Esophagus mucosa (tissue), 1 donor: Measurements from ENCODE around the gene EDEM2. TPM values are rescaled to one million over a fixed set of nuclear protein-coding genes. Genes with fewer than 3 reads are reported as not detected.
"Not testable (repeated sequence)": the region's sequence is repeated elsewhere in the genome, so short reads cannot be mapped to it uniquely, and the experiment has no call there.

Experiments
- ATAC-seq: fragments of 200-7000 bp; cut with Tn5 transposase; one replicate; pipeline ENCODE4 v1.9.1; 2020
- total RNA-seq: library from RNA; stranded (reverse); gene quantifications from one replicate; pipeline ENCODE4 v1.2.4, GENCODE V29; 2023
- donor health status: DM: yes; HTN: yes; CAD: no.

Gene EDEM2
- total RNA-seq, 1 donor from 2014 or later, result 13.7 TPM

DNA sequence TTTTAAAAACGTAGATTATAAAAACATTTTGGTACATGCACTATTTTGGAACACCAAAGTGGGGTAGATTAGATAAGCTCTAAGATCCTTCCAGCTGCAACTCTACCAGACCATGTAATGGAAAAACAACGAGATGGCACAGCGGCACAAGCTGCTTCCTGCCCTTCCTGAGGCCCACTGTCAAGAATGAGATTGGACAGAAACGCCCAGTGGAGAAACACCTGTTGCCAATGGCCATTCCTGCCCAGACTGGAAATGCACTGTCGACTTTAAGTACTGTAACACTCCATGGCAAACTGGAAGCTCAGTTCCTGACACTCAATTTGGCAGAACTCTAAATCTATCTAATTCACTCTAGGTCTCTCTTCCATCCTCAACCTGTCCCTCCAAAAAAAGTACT, 21.4 kb downstream of the EDEM2 start:
- no peak for ATAC-seq

DNA sequence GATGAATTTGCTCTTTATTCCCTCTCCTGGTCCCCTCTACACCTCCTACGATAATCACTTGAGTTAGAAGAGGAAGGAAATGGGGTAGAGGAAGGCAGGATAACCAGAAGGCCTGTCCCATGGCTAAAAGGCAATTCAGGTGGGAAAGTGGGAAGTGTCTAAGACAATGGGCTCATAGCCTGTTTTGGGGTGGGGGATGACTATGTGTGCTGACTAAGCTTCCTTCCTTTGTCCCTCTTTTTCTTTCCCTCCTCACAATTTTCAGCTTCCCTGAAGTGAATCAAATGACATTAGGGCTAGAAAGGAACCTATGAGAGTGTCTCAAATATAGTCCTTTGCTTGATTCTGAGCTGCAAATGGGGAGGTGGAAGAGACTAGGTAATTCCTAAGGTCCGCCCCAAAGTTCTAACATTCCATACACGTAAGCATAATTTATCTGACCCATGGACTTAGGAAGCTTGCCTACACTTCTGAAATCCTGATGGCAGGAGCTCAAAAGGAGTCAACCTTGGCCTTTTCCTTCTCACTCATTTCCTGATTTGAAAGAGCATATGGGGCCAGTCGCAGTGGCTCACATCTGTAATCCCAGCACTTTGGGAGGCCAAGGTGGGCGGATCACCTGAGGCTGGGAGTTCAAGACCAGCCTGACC, 24.3 kb downstream of the EDEM2 start:
- no peak for ATAC-seq

DNA sequence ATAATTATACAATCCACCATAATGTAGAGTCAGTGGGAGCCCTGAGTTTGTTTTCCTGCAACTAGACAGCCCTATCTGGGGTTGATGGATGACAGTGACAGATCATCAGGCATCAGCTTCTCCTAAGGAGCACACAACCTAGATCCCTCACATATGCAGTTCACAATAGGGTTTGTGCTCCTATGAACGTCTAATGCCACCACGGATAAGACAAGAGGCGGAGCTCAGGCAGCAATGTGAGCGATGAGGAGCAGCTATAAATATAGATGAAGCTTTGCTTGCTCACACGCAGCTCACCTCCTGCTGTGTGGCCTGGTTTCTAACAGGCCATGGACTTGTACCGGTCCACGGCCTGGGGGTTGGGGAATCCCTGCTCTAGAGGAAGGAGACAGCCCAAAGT, 25.9 kb downstream of the EDEM2 start:
- no peak for ATAC-seq

DNA sequence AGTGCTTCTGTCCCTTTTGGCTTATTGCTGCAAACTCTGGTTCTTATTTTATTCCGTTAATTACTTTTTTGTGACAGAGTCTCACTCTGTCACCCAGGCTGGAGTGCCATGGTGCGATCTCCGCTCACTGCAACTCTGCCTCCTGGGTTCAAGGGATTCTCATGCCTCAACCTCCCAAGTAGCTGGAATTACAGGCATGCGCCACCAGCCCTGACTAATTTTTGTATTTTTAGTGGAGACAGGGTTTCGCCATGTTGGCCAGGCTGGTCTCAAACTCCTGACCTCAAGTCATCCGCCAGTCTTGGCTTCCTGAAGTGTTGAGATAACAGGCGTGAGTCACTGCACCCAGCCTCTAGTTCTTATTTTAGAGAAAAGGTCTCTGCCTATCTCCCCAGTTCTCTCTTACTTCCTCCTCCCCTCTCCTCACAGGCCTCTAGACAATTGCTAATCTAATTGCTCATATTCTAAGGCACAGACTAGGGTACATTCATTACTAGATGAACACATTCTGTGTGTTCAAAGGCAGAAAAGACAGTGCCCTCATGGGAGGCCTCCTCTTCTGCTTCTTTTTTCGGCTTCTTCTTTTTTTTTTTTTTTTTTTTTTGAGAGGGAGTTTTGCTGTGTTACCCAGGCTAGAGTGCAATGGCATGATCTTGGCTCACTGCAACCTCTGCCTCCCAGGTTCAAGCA, 27.0 kb downstream of the EDEM2 start:
- no peak for ATAC-seq

DNA sequence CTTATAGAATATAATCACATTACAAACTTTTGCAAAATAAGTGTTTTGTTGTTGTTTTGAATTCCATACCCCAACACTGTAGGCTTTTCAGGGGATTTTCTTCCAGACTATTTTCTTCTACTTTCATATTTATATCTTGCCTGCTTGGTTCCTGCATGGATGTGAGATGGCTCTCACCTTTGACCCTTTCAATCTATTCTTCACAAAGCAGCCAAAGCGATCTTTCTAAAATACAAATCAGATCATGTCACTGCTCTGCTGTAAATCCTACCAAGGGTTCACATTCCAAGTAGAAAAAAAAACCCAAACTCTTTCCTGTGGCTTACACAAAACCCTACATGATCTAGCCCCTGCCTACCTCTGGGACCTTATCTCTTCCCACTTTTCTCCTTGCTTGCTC, 29.5 kb downstream of the EDEM2 start:
- ATAC-seq, result no peak

DNA sequence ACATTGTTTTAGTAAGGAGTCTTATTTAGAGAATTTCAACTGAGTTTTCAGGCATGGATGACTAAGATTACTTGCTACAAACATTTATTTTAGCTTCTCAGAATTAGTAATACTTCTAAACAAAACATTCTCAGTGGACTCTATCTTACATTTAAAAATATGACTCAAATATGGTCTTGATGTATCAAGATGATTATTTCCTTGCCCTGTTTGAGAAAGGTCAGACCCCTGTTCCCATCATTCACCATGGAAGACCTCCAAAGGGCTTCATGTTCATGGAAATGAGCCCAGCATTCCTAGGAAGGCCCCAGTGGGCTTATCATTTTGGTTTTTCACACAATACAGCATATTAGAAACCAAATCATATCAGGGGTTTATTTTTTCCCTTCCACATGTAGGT, 29.9 kb downstream of the EDEM2 start:
- ATAC-seq, result no peak

DNA sequence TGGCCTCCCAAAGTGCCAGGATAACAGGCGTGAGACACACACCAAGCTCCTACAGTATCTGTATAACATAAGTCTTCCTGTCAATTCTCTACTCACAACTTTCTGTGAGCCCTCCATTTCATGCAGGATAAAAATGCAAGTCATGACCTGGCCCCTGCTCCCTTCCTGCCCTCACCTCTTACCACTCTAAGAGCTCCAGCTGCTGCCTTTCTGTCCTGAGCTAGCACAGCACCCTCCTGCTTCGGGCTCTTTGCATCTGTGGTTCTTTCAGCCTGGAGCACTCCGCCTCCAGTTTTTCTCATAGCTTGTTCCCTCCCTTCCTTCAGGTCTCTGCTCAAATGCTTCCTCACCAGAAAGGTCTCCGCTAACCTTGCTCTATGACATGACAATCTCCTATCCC, 30.9 kb downstream of the EDEM2 start:
- no peak for ATAC-seq

DNA sequence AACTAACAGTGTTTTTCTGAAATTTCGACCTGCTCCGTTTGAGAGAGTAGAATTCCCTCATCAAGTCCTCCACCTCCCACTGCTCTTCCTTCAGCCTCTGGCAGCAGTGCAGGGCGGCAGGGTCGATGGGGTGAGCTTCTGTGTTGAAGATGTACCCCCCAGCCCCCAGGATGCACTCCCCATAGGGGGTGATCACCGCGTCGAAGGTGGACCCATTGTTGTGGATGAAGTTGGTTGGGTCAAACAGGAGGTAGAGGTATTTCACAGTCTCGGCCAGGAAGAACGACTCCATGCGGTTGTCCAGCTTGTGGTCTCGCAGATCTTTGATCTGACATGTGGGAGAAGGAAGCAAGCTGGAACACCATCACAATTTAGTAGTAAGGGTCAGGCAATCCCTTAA, 31.5 kb downstream of the EDEM2 start:
- ATAC-seq, result peak; percentile 17

DNA sequence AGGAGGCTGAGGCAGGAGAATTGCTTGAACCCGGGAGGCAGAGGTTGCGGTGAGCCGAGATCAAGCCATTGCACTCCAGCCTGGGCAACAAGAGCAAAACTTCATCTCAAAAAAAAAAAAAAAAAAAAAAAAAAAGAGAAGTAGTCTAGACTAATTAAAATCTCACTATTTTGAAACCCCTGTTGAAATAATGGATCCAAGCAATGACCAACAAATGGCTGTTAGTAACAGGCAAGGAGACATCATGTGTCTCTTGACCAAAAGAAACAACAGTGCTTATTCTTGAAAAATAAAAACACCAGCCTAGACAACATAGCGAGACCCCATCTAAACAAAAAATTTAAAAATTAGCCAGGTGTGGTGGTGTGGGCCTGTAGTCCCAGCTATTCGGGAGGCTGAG, 34.9 kb downstream of the EDEM2 start:
- ATAC-seq, result not testable (repeated sequence)

DNA sequence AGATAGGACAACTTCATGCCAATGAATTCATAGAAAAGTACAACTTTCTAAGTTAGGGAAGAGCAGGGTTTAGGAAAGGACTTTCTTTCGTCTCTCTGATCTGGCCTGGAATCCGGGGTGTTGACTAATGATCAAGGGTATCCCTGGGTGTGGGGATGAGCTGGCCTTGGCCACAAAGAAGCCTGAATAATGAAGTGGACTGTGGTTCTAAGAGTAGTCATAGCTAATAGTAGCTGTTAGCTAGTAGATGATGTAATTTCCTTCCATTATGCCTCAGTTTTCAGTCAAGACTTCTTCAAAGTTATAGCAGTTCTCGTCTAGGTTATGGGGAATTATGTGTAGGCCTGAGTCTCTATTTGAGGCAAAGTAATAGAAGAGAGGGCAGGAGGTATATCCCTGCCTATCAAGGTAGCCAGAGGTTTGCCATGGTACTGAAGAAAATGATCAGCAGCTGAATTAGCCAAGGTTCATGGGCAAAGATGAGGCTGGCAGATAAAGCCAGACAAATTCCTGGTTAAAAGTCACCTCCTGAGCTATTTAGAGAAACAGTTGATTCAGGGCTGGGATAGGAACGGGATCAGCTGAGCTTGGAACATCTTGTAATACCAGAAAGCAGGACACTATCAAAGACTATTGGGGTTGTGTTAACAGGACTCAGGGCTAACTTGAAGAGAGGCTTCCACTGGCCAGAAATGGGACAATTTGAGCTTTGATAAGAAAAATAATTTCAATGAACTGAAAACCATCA, 35.8 kb downstream of the EDEM2 start:
- peak; percentile 50 for ATAC-seq

DNA sequence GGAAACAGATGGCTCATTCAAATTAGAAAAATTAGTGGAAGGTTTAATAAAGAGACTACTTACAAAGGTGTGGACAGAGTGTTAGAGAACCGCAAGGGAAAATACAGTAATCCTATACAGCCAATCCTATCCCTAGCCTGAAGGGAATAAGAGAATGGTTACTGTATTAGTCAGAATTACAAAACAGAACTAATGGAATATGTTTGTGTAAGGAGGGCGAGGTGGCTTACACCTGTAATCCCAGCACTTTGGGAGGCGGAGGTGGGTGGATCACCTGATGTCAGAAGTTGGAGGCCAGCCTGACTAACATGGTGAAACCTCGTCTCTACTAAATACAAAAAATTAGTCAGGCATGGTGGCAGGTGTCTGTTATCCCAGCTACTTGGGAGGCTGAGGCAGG, 38.2 kb downstream of the EDEM2 start:
- peak; percentile 99 for ATAC-seq

DNA sequence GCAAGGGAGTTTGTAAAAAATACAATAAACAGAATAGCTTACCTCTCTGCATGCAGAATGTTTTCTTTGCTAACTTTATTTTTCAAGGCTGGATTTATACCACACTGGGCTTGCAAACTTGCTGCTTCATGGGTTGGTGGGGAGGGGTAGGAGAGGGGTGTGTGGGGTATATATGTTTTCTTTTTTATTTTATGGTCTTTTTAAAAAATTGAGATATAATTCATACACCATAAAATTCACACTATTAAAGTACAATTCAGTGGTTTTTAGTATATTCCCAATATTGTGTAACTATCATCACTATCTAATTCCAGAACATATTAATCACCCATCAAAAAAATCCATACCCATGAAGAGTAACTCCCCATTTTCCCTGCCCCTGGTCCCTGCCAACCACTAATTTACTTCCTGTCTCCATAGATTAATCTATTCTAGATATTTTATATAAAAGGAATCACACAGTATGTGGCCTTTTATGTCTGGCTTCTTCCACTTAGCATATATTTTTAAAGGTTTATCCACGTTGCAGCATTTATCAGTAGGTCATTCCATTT, 40.2 kb downstream of the EDEM2 start:
- no peak for ATAC-seq

DNA sequence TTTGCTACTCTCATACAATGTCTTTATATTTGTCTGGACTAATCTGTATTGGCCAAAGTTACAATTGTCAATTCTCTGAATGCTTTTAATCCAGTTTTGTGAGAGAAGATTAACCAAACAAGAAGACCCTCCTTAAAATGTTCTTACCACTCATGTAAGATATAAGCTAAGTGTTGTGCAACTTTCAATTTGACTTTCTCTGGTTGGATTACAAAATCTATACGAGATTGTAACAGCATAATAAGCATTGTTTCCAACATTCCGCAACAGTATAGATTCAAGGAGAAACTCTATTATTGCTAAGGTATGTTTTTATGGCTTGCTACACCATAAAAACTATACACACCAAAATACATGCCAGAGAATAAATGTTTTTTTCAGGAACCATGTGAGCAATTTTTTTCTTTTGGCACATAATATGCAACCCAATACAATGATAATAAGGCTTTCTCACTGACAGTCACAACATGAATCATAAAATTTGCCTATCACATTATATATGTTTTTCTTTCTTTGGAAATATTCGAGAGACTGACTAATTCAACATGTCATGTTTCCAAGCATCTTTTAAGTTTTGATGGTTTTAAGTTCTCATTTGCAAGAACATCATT, 42.3 kb downstream of the EDEM2 start:
- no peak for ATAC-seq

DNA sequence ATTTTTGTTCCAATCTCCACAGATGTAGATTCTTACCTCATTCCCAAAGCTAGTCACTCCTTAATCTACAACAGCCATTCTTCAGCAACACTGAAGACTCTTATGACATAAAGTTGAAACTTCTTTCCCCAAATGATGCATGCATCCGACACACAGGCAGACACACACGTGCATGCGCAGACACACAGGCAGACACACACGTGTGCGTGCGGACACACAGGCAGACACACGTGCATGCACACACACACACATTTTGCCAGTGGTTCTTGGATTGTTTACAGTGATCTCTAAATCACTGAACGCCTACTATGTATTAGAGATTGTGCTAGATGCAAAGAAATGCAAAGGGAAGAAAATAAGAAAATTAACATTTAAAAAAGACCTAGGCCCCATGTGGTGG, 45.5 kb downstream of the EDEM2 start:
- no peak for ATAC-seq

DNA sequence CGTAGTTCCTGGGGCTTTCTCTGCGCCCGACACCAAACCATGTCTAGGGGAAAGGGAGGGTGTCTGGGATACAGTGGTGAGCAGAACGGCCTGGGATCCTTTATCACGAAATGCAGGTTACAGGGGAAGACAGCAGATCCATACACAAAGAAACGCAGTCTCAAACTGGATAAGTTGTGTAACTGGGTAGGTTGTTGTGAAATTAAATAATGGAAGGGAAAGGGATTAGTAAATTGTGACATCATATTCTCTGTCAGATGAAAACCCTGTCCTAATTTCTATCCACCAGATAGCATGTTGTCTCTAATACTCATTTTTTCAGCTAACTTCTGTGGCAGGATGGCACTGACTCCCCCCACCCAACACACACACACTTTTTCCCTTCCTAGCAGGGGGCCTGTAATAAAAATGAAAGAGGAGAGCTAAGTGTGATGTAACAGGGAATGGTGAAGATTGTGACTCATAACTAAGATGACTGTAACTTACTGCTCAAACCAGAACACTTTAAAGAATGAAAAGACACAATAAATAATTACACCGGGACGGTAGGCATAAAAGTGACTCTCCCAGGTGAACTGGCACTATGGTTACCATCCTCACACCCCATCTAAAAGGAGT, 53.8 kb downstream of the EDEM2 start:
- peak; percentile 61 for ATAC-seq

DNA sequence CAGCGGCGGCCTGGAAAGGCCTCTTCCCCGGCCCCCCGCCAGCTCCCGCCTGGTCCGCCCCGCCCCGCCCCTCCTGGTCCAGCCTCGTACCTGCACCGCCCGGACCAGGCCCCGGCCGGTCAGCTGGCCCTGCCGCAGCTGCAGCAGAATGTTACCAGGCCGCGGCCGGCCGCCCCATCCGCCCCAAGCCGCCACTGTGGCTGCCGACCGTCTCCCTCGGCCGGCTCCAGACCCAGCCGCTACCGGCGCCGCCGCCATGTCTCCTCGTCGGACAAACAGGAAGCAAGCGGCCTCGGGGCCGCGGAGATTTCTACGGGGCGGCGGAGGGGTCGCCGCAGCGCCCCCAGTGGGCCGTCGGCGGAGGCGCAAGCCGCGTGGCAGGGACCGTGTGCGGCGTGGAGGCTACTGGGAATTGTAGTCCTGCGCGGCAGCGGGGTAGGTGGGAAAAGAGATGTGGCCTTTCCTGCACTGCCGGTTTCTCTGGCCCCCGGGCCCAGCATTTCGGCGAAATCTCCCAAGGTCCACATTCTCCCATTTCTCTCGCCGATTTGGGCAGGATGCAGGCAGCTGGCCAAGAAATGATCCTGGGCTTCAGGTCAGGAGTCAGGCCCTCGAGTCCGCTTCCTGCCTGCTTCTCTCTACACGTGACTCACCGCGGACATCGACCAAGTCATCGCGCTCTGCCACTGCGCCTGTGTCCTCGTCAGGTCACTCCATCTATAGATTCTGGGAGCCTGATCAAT, 54.4 kb downstream of the EDEM2 start, which contains the start of gene TRPC4AP:
TSS of gene TRPC4AP (minus strand) at position 284 of the 743 bp plus-strand sequence. CDS start at position 258, 26 bp downstream.
- peak; percentile 96 for ATAC-seq

DNA sequence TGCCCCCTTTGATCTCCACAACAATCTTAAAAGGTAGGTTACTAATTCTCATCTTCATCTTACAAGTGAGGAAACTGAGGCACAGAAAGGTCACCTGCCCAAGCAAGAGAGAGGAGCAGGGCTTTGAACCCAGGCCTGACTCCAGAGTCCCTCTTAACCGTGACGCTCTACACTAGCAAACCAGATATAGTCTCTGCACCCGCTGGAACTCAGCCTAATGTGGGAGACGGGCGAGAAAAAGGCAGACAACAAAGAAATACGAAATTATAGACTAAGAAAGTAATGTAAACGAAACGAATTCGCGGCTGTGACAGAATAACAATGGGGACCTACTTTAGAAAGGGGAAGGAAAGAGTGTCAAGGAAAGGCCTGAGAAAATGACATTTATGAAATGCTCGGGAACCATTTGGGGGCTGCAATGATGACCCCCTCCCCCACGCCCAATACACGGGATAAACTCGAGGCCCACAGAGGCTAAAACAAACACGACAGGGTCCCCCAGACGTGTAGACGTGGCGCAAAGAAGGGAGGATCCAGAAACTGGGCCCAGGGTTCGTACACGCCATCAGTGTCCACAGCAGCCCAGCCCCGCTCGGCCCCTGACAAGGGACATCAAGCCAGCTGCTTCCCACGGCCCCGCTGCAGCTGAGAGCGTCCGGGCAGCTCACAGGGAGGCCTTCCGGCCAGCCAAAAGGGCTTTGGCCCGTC, 55.2 kb downstream of the EDEM2 start:
- peak; percentile 19 for ATAC-seq

DNA sequence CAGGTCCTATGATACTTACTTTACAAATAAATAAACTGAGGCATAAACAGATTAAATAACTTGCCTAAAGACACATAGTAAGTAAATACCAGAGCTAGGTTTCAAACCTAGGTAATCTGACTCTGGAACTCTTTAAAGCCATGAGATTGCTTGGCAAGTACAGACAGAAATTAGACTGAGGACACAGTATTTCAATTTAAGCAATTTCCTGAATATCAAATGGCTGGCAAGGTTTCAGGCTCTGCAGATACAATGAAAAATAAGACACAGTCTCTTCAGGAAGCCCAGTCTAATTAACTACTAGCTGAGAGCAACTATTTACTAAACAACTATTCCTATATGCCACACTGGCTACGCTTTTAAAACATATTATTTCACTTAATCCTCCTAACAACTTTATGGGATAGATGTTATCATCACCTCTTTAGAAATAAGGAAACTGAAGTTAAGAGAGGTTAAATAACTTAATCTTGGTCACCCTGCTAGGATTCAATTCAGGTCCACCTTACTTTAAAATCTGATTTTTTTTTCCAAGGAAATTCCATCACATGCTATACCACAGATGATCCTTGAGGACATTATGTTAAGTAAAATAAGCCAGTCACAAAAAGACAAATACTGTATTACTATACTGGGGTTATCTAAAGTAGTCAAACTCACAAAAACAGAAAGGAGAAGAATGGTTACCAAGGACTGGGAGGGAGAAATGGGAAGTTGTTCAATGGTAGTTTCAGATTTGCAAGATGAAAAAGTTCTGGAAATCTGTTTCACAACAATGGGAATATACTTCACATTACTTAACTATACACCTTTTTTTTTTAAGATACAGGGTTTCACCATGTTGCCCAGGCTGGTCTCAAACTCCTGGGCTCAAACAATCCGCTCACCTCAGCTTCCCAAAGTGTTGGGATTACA, 58.6 kb downstream of the EDEM2 start:
- no peak for ATAC-seq

DNA sequence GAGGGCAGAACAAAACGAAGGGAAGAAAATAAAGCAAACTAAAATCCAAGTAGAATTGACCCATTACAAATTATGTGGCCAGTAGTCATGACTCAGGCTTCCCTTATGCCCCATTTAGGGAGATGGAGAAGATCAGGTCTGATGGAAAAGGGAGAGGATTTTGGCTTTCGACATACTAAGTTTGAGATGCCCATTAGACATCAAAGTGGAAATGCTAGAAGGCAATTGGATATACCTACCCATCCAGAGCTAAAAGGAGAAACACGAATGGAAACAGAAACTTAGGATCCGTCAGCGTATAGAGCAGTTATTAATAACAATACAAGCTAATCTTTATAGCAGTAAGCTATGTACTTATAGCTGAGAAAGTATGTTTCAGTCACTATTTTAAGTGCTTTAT, 59.3 kb downstream of the EDEM2 start:
- no peak for ATAC-seq

DNA sequence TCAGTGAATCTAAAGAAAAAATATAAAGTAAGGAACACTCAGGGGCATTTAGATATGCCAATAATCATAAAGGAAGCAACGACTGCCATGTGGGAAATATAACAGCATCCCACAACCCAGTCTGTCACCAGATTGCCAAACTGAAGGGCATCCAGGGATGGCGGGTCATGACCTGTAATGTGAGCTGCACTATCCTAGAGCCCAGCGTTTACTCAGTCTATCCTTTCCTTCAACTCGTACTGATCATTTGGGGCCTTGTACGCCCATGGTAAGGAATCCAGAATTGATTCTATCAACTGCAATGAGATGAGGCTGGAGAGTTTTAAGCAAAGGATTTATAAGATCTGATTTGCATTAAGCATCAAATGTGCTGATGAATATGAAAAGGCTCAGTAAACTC, 59.8 kb downstream of the EDEM2 start:
- no peak for ATAC-seq
